HepG2 (cell line): Measurements from ENCODE around the gene SUPV3L1. TPM values are rescaled to one million over a fixed set of nuclear protein-coding genes. Genes with fewer than 3 reads are reported as not detected.

ENCODE experiments used
- AGO2 ChIP-seq: fragments of 200-400 bp; formaldehyde crosslinking; optimal IDR thresholded peaks from 2 replicates; pipeline ENCODE3; 2017; ENCODE audit warnings: mild to moderate bottlenecking, low read depth, low read length, moderate library complexity
- JARID2 ChIP-seq: sonication (generic); formaldehyde crosslinking; IDR thresholded peaks from 2 replicates; pipeline ENCODE4 v1.8.1; 2023; ENCODE audit warnings: missing genetic modification reagents, inconsistent platforms; ENCODE audit not compliant: insufficient replicate concordance
- KDM5A ChIP-seq: fragments of 200-600 bp; sonication (generic); IDR thresholded peaks from 2 replicates; pipeline ENCODE4 v1.7.0; 2018; ENCODE audit warnings: antibody characterized with exemption, mild to moderate bottlenecking, low read length, borderline replicate concordance
- NR1H2 ChIP-seq: sonication (generic); formaldehyde crosslinking; IDR thresholded peaks from 2 replicates; pipeline ENCODE4 v1.8.1; 2022; ENCODE audit warnings: low read depth, missing genetic modification reagents, borderline replicate concordance
- PHF8 ChIP-seq: sonication (generic); formaldehyde crosslinking; IDR thresholded peaks from 2 replicates; pipeline ENCODE4 v1.5.0; 2020; ENCODE audit warnings: missing genetic modification reagents
- RBFOX2 ChIP-seq: fragments of 200-400 bp; formaldehyde crosslinking; IDR thresholded peaks from 2 replicates; pipeline ENCODE4 v1.6.1; 2017; ENCODE audit warnings: low read depth, mild to moderate bottlenecking, low read length
- THAP9 ChIP-seq: sonication (generic); formaldehyde crosslinking; IDR thresholded peaks from 2 replicates; pipeline ENCODE4; 2020; ENCODE audit warnings: missing genetic modification reagents, mild to moderate bottlenecking, borderline replicate concordance
- UBTF ChIP-seq: sonication (generic); formaldehyde crosslinking; IDR thresholded peaks from 2 replicates; pipeline ENCODE4 v1.4.0; 2020; ENCODE audit warnings: mild to moderate bottlenecking, missing genetic modification reagents
- ZFAT ChIP-seq: sonication (generic); formaldehyde crosslinking; conservative IDR thresholded peaks from 2 replicates; pipeline ENCODE4 v1.8.1; 2023; ENCODE audit warnings: missing genetic modification reagents, inconsistent platforms
- ZNF407 ChIP-seq: sonication (generic); formaldehyde crosslinking; IDR thresholded peaks from one replicate; pipeline ENCODE4 v1.5.1; 2020; ENCODE audit warnings: mild to moderate bottlenecking, missing genetic modification reagents; ENCODE audit errors: not compliant biosample characterization
- ZNF446 ChIP-seq: sonication (generic); formaldehyde crosslinking; IDR thresholded peaks from 2 replicates; pipeline ENCODE4 v1.5.0; 2020; ENCODE audit warnings: mild to moderate bottlenecking, missing genetic modification reagents
- ZNF552 ChIP-seq: sonication (generic); formaldehyde crosslinking; IDR thresholded peaks from 2 replicates; pipeline ENCODE4 v1.9.0; 2022; ENCODE audit warnings: missing genetic modification reagents, mild to moderate bottlenecking, borderline replicate concordance
- ZNF670 ChIP-seq: sonication (generic); formaldehyde crosslinking; IDR thresholded peaks from 2 replicates; pipeline ENCODE4 v1.8.0; 2022; ENCODE audit warnings: mild to moderate bottlenecking, missing genetic modification reagents, borderline replicate concordance
- ZNF777 ChIP-seq: sonication (generic); formaldehyde crosslinking; IDR thresholded peaks from 2 replicates; pipeline ENCODE4 v1.4.0; 2020; ENCODE audit warnings: missing genetic modification reagents
- ZNF839 ChIP-seq: sonication (generic); formaldehyde crosslinking; IDR thresholded peaks from 2 replicates; pipeline ENCODE4 v1.4.0; 2020; ENCODE audit warnings: missing genetic modification reagents, mild to moderate bottlenecking, borderline replicate concordance
- polyA plus RNA-seq, 8 experiments: library from polyadenylated mRNA; depleted of rRNA in 3 of 8; stranded (reverse) in 7 of 8; unstranded in 1 of 8; fragments of >200 nt; fragmentation: Illumina TruSeq in 4 of 8; extraction: Trizol in 4 of 8; gene quantifications; 2 replicates each; pipeline versions ENCODE4 v1.2.1 to v1.2.3, GENCODE V29; 2011 to 2016; ENCODE audit warnings: low read depth in 4 of 8, missing spikeins in 1 of 8, mixed read lengths in 1 of 8; ENCODE audit not compliant: insufficient read depth in 1 of 8
- total RNA-seq, 5 experiments: library from RNA; depleted of rRNA; stranded (reverse); fragments of >200 nt; fragmentation: Illumina TruSeq; extraction: Trizol; gene quantifications; 2 replicates each; pipeline ENCODE4 v1.2.3, GENCODE V29; 2016; ENCODE audit warnings: low read depth in 1 of 5

Gene SUPV3L1
- total and polyA plus RNA-seq, 2 of the 13 experiments (the other 11 are each of a cell fraction or from before 2014, with no cell fraction given) = 28.8 to 45.7 TPM

GRCh38 chr10:69180525-69181204 lies 631 bp downstream of the SUPV3L1 start (continued):
- TF ChIP-seq JARID2 (CRISPR knock-in tag) = peak; percentile 3
- no peak for TF ChIP-seq ZNF446 (CRISPR knock-in tag)
- TF ChIP-seq RBFOX2 = no peak
- no peak for TF ChIP-seq NR1H2 (CRISPR knock-in tag)
- peak; percentile 51 for TF ChIP-seq AGO2
- TF ChIP-seq THAP9 (CRISPR knock-in tag) = peak; percentile 13; the same call in 1 of the 2 replicates
- TF ChIP-seq ZNF777 = peak; percentile 20; the same call in 1 of the 2 replicates
- TF ChIP-seq ZNF552 (CRISPR knock-in tag) = no peak
- no peak for TF ChIP-seq ZNF670
- TF ChIP-seq ZNF839 (CRISPR knock-in tag) = peak; percentile 13; the same call in 1 of the 2 replicates
- TF ChIP-seq ZFAT = no peak
- peak; percentile 99 for TF ChIP-seq KDM5A
- peak; percentile 77 for TF ChIP-seq ZNF407
- TF ChIP-seq UBTF (CRISPR knock-in tag) = peak; percentile 22; the same call in 1 of the 2 replicates
- TF ChIP-seq PHF8 (CRISPR knock-in tag) = peak; percentile 43; the same call in 1 of the 2 replicates
